VCaP (cell line): ENCODE measurements around the gene CDC42EP4.

Source experiments
- H3K27ac ChIP-seq: fragments of 450-650 bp; 2 replicates; pipeline ENCODE4 v1.5.1; 2017
- CTCF ChIP-seq: fragments of 450-650 bp; conservative IDR thresholded peaks from 2 replicates; pipeline ENCODE4 v1.5.1; 2017; ENCODE audit warnings: mild to moderate bottlenecking, moderate library complexity

Gene CDC42EP4

GRCh38 chr17:73301369-73301768 is 10.4 kb downstream of the CDC42EP4 start:
- no peak for TF ChIP-seq CTCF
- H3K27ac ChIP-seq = no peak overlapping the region

GRCh38 chr17:73300392-73300791 is 11.4 kb downstream of the CDC42EP4 start:
- no peak for TF ChIP-seq CTCF
- no peak overlapping the region for H3K27ac ChIP-seq

GRCh38 chr17:73297934-73298861 is 13.6 kb downstream of the CDC42EP4 start:
- no peak overlapping the region for H3K27ac ChIP-seq
- no peak for TF ChIP-seq CTCF

GRCh38 chr17:73293480-73293911 is 18.3 kb downstream of the CDC42EP4 start:
- H3K27ac ChIP-seq = no peak overlapping the region
- TF ChIP-seq CTCF = no peak

- H3K27ac ChIP-seq = no peak overlapping the region
- TF ChIP-seq CTCF = no peak
Observed at GRCh38 chr17:73293031-73293430, 18.8 kb downstream of the CDC42EP4 start.

- H3K27ac ChIP-seq = no peak overlapping the region
- no peak for TF ChIP-seq CTCF
Observed at GRCh38 chr17:73292031-73292531, 19.7 kb downstream of the CDC42EP4 start.

- no peak overlapping the region for H3K27ac ChIP-seq
- TF ChIP-seq CTCF = no peak
Observed at GRCh38 chr17:73291260-73291801, 20.5 kb downstream of the CDC42EP4 start.
